Activated T-helper 1 cell treated with Interleukin-2 at 50 U/mL for 16 hours (primary cell): ENCODE results near the gene SCGB1C1.
"Not testable (repeated sequence)": the region's sequence is repeated elsewhere in the genome, so short reads cannot be mapped to it uniquely, and the experiment has no call there.

Experiments used
- DNase-seq: peaks from one replicate; pipeline ENCODE4 v3.0.0-alpha.2; 2020; ENCODE audit warnings: low read depth

SCGB1C1 gene

GRCh38 chr11:192674-193128 lies at the start of gene SCGB1C1:
Gene SCGB1C1 (plus strand): TSS chr11:193078. CDS start chr11:193100, 22 bp downstream.
- not testable (repeated sequence) for DNase-seq

DNA sequence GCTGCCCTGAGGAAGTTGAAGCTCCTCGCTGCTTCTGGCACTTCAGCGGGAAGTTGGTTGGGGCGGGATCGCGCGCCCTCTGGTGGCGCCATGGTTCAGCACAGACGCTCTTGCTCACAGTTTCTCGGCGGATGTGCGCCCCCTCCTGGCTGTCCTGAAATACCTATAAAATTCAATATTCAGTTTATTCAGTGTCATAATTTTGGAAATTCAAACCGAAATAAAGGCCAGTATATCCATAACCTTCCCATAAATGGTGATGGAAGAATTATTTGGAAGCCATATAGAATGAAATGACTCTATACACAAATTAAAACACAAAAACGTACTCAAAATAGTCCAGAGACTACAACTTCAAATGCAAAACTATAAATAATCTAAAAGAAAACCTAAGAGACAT lies 12.6 kb upstream of the SCGB1C1 start:
- DNase-seq: not testable (repeated sequence)

GRCh38 chr11:189200-189783 lies 3.6 kb upstream of the SCGB1C1 start:
- not testable (repeated sequence) for DNase-seq

GRCh38 chr11:189843-190311 lies 3.0 kb upstream of the SCGB1C1 start:
- not testable (repeated sequence) for DNase-seq

DNA sequence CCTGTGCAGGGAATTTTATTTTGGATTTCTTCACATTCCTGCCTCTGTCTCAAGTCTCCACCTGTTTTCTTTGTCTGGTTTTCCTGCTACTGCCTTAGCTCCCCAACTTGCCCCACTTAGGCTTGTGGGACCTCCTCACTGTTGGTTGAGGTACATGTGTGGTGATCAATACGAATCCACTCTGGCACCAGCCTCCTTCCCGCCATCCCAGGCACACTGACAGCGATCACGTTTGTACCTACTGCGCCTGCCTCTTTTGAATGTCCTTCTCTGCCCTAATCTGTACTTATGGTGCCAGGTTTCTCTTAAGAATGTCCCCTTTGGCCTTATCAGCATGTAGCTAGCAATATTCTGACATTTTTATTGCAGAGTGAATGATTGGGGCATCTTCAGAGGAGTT lies 2.3 kb upstream of the SCGB1C1 start:
- not testable (repeated sequence) for DNase-seq

GRCh38 chr11:191490-192478 lies 1.1 kb upstream of the SCGB1C1 start:
- DNase-seq: peak; percentile 38

DNA sequence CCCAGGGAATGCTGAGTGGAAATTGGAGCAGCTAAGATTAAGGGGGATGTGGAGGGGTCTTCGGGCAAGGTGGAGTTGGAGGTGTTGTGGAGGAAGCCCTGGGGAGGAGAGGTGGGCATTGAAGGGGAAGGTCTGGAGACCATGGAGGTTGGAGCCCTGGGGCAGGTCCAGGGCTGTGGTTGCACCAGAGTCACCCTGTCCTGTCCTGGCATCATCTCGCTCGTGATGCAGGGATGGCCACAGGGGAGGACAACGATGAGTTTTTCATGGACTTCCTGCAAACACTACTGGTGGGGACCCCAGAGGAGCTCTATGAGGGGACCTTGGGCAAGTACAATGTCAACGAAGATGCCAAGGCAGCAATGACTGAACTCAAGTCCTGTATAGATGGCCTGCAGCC lies 603 bp downstream of the SCGB1C1 start:
- DNase-seq: not testable (repeated sequence)

GRCh38 chr11:196786-197731 lies 4.2 kb downstream of the SCGB1C1 start:
- DNase-seq: no peak

DNA sequence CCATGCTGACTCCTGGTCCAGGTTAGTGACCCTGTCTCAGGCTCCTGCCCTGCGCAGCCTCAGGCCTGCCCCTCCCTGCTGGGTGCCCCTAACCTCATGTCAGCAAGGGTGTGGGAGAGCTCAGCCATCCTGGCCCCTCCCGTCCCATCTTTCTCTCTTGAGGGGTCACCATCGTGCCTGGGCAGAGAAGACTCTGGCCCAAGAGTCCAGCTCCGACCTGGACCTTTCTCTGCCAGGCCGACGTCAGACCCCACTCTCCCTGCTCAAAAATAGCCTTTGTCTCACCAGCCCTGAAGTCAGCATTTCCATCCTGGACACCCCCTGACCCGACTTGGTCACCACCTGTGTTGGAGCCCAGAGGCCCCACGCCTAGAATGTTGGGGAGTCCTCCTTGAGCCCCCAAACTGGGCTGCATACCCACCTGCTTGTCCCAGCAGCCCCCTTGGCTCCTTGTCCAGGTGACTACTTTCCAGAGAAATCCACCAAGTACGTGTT lies 4.9 kb downstream of the SCGB1C1 start:
- no peak for DNase-seq

DNA sequence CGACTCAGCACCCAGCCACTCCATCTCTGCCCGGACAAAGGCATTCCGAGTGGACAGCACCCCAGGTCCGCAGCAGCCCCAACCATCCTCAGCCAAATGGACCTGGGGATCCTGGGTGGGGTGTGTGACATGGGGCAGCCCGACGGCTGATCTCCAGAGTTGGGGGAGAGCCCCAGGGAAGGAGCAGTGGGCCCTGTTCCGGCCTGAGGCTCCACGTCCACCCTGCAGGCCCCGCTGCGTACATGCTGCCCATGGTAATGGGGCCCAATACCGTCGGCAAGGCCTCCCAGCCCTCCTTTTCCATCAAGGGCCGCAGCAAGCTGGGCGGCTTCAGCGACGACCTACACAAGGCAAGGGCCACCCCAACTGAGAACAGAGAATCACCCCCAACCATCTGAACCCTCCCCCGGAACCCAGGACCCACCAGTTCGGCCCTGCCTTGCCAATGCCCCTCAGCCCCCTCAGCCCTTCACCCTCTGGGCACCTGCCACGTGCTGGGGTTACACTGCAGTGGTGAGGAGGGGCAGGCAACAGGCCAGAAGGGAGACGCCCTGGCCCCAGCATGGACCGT lies 5.4 kb downstream of the SCGB1C1 start:
- DNase-seq: no peak

DNA sequence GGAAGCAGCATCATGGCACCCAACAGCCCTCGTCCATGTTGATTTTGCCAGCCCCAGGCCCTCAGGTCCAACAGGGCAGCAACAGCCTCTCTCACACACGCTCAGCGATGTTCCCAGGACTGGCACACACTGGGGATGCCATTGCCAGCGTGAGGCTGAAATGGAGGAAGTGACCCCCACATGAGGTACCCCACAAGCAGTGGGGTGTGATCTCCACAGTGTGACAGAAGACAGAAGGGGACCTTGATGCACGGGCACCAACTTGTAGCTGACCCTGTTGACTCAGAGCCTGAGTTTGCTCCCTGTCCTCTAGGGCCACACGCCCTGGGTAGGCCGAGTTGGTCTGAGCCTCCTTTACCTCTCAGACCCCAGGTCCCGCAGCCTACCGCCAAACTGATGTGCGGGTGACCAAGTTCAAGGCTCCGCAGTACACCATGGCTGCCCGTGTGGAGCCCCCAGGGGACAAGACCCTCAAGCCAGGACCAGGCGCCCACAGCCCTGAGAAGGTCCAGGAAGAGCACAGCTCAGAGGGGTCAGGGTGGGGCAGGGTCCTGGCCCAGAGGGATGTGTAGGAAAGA lies 6.2 kb downstream of the SCGB1C1 start:
- no peak for DNase-seq

DNA sequence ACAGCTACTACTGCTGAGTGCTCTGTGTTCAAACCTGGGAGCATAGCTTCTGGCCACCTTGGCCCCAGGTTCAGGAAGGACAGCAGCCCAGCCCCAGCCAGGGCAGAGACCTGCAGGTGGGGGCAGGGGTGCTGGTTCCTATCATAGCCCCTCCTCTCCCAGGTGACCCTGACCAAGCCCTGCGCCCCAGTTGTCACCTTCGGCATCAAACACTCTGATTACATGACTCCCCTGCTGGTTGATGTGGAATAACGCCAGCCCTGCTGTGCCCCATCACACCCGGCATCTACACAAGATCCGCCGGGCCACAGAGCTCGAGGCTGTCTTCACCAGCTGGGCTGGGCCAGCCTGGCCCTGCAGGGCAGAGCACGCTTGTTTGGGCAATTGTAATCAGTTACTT lies 6.9 kb downstream of the SCGB1C1 start:
- no peak for DNase-seq

- no peak for DNase-seq
Observed at GRCh38 chr11:200224-201003, 7.5 kb downstream of the SCGB1C1 start.

DNA sequence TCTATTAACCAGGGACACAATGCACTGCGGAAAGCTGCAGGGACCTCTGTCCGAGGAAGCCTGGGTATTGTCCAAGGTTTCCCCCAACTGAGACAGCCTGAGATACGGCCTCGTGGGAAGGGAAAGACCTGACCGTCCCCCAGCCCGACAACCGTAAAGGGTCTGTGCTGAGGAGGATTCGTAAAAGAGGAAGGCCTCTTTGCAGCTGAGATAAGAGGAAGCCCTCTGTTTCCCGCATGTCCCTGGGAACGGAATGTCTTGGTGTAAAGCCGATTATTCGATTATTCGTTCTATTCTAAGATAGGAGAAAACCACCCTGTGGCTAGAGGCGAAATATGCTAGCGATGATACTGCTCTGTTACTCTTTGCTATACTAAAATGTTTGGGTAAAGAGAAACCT lies 9.1 kb downstream of the SCGB1C1 start:
- DNase-seq: no peak

DNA sequence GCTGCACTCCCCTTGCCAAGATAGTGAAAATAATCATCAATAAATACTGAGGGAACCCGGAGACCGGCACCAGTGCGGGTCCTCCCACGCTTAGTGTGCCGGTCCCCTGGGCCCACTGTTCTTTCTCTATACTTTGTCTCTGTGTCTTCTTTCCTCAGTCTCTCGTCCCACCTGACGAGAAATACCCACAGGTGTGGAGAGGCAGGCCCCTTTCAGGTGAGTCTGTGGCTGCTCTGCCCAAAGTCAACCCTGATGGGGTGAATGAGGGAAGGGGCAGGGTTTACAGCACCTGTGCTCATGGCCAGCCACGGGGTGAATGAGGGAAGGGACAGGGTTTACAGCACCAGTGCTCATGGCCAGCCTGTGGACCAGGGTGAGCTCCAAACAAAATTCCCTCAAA lies 9.6 kb downstream of the SCGB1C1 start:
- no peak for DNase-seq

DNA sequence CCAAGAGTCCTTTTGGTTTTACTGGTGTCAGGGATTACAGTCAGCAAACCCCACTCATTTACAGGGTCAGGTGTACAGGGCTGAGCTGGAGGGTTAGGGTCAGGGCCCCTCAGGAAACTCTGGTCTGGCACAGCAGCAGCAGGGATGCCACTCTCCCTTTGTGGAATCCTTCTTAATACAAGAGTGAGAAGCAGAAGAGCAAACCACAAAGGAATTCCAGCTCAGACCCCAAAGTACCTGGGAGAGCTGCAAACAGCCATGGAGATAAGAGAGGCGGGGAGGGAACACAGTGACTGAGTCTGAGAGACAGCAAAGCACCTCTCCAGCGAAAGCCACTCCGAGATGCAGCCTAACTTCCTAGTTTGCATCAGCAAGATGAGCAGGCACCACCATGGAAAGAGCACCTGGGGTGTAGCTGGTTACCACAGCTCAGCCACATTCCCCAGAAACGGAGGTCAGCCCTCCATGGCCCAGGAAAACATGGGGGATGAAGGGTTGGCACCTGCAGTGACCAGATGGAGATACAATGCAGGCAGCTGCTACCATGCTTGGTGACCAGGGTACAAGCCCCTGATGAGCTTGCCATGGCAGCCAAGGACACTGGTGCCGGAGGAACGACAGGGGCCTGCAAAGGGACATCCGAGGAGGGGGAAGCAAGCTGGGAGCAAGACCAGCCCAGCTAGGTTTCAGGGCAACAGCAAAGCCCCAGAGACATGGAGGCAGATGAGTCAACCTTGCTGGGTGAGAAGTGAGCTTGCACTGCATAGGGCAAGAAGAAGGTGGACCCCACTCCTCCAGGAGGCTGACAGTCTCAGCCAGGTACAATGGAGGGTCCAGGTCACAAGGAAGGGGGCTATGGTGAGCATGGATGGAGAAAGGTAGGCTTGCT lies 10.4 kb downstream of the SCGB1C1 start:
- DNase-seq: no peak

DNA sequence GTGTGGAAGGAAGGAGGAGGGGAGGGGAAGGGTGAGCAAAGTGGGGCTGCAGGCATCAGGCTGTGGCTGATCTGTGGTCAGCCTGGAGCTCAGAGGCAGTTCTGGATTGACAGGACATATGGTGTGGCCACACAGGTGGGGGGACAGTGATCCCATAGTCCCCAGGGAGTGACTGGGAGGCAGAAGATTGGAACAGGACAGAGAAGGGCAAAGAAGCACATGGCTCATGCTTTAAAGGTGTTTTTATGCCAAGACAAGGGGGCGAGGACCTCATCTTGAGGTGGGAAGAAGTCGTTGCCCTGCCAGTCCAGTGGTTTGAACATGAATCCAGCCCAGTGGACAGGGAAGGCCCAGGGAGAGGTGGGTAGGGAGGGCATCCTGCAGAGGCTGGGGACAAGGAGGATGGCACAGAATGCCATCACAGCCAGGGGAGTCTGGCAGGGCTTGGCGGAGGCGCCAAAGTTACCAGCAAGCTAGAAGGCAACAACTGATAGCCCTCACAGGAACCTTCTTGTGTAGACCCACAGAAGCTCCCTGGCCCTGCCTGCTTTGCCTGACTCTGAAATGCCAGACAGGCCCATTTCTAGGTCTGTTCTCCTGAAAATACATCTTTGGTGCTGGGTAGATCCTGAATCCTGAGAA lies 11.2 kb downstream of the SCGB1C1 start:
- no peak for DNase-seq

DNA sequence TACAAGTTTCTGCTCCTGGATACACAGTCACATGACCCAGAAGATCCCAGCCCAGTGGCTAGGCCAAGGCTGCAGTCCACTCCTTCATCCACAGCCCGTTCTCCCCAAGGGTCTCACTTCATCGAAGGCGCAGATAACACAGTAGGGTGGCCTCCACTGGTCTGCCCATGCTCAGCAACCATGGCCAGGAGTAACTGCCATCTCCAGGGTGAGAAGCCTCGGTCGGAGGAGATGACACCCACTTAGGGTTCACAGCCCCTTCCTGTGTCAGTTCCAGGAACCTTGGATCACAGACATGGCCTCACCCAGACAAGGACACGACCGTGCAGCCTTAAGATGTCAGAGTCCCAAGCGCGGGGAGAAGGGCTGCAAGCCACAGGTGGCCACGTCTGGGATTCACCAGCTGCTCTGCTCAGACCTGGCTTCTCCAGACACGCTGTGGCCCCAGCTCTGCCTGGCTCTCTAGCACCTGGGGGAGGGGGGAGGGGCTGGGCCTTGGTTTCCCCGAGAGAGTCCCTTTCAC lies 11.8 kb downstream of the SCGB1C1 start:
- no peak for DNase-seq
